OCI-LY3 (cell line): ENCODE results near the gene TRNT1.

Source experiments
- CTCF ChIP-seq: fragments of 200-600, 300-600 bp; sonication (generic); IDR thresholded peaks from 2 replicates; pipeline ENCODE4 v1.5.1; 2014; ENCODE audit warnings: antibody characterized with exemption, low read length, low read depth
- EZH2phosphoT487 ChIP-seq: fragments of 200-600 bp; shearing (Covaris generic); IDR thresholded peaks from 2 replicates; pipeline ENCODE4 v1.6.1; 2018; ENCODE audit warnings: antibody characterized with exemption, mixed run types, low read depth

GRCh38 chr3:3178498-3179328, 52.0 kb downstream of the TRNT1 start:
- TF ChIP-seq CTCF (no peak), EZH2phosphoT487 (no peak)
